Limb (tissue), 2 donors: ENCODE results near the gene SHISA2.

Experiments
- DNase-seq, 2 donors: peaks; one replicate each; pipeline ENCODE4 v3.0.0-alpha.2; 2016; ENCODE audit errors: extremely low spot score in 2 of 2

The SHISA2 gene

DNA sequence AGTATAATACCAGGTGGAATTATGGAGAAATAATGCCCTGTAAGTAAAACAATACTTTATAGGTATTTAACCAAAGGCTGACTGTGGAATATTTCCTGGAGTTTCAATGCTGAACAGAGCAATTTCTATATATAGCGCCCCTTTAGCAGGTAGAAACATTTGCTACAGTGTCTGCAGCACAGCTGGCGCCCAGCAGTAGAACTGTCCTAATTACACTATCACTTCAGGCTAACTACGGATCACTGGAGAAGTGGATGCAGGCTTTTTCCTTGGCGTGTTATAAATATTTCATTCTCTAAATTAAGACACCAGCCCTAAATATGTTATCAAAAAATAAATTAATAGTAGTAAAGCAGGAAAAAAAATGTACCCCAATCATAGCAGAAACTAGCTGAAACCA, 3.1 kb downstream of the SHISA2 start:
- no peak for DNase-seq

DNA sequence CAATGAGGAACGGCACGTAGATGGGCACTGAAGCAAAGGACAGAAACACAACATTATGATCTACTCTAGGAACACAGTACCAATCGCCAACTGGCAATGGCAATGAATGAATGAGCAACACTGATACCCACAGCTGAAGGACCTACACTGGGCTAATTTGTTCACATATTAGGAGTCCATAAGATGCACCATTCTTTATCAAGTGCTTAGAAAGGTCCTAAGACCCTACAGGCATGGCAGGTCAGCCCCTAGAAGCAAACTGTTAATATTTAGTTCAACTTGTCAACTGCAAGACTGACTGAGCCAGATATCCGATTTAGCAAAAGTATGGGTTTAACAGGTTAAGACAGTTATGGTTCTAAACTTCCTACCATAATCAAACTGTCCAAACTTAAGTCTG, 4.8 kb downstream of the SHISA2 start:
- DNase-seq: no peak

DNA sequence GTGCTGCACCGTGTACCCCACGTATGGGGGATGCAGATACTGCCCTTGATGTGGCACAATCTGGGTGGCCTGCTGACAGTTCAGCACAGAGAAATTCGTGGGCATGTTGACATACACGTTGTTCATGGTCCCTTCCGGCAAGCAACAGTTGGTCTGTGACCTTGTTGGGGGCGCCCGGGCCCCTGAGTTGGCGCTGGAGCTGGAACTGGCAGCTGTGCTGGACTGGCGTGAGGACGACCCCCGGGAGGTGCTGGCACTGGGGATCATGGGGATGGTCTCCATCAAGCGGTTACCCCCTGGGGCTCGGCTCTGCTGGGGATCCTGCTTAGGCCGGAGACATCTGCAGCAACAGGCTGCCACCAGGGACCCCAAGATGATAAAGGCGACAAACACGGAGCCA, 5.2 kb downstream of the SHISA2 start:
- no peak for DNase-seq

DNA sequence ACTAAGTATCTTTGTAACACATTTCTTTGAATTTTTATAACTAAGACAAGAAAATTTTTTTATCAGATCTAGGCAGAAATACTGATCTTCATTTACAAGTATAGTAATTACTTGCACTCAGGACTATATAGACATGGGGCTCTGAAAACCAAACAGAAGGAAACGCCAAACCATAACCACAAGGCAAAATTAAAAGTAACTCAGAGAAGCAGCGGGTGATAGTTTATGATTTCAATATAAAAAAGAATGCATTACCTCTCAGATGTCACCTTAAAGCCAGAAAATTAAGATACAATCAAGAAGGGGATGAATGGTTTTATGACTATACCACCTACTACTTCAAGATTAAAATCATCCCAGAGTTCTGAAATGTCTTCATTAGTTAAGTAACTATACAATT, 6.7 kb downstream of the SHISA2 start:
- DNase-seq: no peak

DNA sequence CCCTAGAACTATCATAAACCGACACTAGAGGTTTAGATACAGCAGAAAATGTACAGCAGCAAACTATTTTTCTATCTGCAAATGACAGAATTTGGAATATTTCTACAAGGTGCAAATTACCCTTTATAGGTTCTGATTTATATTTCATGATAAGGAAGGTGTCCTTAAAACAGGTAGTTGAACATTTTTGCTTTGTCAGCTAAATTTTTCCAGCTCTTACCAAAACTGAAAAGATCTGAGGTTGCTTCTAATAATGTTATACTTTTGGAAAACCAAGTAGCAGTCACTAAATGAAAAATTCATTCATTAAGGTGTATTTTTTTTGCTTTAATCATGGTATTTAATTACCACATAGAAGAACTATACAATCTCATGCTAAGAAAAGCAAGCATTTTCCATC, 9.0 kb downstream of the SHISA2 start:
- DNase-seq: no peak

DNA sequence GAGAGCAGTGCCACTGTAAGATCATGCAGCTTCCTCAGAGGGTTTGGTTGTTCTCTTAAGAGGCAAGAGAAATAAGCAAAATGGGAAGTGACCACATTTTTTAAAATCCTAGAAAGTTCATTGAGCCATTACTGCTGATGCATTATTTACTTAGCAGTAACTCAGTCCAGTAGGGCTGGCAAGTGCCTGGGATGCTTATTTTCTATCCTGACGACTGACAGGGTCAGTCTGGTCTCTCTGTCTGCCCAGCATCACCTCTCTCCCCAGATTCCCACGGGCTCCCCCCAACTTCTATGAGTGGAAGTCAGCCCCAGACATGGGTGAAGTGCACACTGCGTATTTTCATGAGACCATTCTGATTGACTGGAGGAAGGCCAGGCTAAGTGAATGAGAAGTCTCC, 10.4 kb downstream of the SHISA2 start:
- no peak for DNase-seq

DNA sequence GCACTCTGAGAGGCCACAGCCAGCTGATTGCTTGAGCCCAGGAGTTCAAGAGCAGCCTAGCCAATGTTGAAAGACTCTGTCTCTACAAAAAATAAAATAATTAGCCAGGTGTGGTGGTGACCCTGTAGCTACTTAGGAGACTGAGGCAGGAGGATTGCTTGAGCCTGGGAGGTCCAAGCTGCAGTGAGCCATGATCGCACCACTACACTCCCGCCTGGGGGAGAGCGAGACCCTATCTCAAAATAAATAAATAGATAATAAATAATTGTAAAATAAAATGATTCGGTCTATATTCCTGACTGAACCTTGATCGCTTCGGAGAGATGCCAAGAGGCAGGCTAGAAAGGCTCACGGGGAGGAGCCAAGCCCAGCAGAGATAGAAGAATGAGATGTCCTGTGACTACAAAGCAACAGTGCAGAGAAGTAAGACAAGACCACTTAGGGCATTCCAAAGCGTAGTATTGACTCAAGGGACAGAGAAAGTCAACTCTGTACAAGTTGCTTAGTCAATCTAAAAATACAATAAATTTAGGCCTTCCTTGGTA, 12.8 kb downstream of the SHISA2 start:
- DNase-seq: no peak

DNA sequence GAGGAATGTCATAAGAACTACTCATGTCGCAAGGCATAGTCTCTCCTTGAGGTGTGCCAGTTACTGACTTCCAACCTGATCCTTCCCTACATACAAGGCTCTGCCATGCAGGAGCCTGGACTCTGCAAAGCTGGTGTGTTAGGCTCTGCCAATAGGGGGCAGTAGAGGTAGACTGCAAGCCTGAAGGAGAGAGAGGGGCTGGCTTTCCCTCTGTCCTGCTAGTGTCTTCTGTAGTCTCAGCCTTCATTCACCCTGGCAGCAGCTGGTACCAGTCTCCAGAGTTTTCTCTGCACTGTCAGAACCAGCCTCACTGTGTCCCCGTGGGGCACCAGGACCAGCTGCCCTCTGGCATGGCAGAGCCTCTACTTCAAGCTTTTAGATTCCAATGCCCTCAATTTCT, 14.5 kb downstream of the SHISA2 start:
- no peak for DNase-seq

DNA sequence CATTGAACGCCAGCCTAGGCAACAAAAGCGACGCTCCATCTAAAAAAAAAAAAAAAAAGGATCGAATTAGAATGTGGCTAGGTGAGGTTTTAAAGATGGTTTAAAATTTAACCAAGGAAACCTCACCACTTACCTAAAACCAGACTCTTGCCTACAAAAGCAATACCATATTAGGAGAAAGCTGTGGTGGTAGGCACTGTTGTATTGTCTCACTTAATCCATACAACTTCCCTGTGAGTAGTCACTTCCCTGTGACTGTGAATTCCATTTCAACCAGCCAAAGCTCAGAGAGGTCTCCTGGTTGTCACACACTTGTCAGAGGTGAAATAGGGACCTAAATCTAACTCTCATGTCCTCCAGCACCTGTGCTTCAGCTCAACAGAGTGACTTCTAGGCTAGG, 15.4 kb downstream of the SHISA2 start:
- no peak for DNase-seq

DNA sequence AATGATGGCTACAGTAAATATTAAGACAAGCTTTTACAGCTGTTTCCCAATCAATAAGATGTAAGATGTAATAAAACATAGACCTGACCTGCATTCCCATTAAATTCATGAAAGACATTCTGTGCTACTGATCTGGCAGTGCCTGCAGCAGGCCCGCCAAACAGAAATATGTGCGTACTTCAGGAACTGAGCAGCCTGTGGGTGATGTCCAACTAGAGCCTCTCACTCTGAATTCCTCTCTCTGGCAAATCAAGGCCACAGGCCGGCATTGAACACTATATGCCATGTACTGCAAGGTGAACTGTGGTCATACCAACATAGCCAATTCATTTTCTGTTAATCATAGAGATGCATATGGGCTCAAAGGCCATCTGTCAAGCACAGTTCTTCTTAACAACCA, 17.8 kb downstream of the SHISA2 start:
- DNase-seq: no peak

DNA sequence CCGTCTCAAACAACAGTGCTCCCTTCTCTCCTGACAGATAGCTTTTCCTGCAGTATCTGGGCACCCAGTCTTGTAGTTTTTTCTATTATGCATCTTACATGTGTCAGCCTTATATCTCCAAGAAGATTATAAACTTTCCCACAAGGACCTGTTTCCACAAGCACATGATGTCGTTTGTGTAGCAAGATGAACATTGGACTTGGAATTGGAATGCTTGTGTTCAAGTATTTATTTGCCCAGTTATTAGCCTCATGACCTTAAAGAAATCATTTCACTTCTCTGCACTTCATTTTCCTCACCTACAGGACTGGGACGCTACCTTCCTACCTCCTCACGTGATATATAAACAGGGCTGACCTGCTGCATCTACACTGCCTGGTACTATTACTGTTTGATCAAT, 21.5 kb downstream of the SHISA2 start:
- no peak for DNase-seq

DNA sequence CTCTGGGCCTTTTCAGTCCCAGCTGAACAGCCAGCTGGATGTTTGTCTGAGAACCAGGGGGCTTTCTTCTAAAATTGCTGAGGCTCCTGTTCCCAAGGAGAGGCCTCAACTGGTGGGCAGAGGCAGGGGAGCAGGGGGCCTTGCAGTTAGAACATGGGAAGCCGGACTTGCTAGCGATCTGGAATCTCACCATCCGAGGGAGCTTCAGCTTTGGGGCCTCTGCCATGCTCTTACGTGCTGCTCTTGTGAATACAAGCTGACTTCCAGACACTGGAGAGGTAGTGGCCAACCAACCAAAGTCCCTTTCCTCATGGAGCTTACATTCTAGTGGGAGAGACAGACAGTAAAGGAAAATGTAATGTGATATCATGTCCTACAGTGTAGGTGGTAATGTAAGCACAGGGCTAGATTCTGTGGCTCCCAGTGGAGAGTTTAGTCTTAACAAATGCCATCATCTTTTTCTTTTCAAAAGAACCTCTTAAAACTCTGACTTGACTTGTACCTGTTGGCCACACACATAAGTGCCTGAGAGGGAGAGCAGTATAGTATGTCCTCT, 22.2 kb downstream of the SHISA2 start:
- no peak for DNase-seq

DNA sequence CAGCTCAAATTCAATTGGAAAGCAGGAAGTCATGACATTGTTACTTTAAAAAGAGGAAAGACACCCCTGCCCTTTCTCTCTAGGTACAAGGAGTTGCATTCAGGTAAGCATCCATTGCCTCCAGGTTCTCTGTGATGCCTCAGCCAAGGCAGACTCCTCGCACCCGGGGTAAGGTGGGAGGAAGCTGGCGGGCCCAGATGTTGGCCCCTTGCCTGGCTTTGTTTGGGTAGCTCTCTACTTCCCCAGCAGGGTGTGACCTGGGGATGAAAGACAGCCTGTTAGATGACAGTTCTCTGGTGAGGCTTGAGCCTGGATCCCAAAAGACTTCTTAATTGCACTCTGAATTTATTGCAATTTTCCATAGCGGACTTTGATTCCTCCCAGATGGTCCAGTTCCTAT, 25.6 kb downstream of the SHISA2 start:
- no peak for DNase-seq

DNA sequence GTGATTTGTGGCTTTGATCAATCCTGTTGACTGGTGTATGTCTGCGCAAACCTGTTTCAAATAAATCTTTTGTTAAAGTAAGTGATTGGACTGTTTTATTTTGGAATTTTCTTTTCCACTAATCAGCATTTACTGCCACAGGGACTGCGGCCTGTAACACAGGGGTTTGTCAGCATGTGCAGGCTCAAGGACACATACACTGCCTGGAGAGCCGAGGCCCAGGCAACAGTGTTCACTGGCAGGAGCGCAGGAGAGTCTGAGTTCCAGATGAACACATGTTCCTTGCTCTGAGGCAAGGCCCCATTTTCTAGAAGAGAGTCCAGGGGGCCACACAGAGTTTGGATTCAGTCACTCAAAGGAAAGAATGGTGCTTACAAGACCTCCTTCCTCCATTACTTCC, 26.0 kb downstream of the SHISA2 start:
- no peak for DNase-seq

DNA sequence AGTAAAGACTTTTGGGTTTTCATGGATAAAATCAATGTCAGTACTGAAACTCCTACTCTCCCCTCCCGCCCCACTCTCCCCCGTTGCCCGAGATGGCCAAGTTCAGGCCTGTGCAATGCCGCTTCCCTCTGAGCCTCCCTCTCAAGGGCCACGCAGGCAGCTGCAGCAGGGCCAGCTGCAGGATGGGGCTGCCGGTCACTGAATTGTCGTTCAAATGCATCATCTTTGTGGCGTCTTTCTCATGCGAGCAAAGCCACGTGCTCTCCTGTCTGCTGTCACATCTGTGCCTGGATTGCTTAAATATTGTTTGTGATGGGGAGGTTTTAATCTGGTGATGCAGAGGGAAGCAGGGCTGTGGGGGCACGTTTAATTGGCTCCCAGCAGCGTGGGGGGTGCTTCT, 26.6 kb downstream of the SHISA2 start:
- no peak for DNase-seq

DNA sequence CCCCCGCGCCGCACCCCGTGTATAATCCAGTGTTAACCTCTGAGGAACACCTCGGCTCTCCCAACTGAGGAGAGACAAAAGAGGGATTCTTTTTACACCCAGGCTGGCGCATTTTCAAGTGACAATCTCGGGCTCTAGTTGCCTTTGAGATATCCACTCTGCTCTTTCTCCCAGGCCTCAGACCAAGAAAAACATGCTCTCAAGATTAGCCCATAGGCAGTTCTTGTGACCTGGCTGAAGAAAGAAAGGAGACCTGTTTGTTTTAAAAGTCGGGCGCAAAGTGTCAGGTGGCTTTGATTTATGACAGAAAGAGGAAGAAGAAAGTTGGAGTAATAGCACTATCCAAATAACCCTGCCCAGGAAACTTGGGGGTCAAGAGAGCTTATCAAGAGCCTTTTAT, 27.3 kb downstream of the SHISA2 start:
- no peak for DNase-seq

DNA sequence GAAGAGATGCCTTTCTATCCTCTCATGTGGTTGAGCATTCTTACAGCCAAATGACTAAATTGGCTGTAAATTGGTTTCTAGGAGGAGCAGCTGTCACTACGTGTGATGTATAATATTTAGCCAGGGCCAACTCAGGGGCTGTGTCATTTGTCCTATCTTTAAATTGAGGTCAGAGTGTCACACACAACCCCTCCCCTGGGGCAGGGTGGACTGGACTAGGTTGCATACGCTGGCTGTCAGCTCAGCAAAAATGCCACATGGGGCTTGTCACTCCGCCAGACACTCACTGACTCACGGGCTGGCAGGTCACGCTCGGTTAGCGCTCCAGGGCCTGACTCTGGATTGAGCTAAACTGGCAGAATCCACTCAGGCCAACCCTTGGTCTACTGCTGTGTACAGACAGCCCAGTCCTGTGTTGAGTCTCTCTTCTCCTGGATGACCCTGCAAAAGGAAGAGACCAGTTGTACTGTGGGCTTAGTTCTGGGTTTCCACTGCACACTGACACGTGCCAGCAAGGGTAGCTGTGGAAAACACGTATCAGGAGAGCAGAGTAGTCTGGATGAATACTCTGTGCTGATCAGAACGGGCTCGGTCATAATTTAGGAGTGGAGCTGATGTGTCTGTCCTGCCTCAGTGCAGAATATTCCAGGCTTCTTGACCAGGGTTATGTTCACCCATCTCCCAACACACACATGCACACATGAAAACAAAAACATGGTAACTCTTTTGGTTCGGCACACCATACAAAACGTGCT, 29.1 kb downstream of the SHISA2 start:
- DNase-seq: peak; percentile 36 to 65

DNA sequence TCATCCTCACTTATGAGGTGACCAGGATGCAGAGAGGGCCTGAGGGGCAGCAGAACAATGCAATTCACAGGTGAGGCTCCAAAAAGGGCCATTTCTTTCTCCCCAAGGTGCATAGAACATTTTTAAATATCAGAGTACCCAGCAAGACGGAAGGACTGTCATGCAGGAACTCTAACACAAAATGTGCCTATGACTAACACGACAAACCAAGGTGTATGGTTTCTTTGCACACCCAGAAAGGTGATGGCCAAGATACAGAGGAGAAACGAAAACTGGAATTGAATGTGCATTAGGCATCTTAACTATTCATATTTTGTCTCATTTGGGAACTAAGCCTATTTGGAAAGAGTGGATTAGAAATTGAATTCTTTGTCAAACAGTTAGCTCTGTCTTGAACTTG, 29.9 kb downstream of the SHISA2 start:
- no peak for DNase-seq

DNA sequence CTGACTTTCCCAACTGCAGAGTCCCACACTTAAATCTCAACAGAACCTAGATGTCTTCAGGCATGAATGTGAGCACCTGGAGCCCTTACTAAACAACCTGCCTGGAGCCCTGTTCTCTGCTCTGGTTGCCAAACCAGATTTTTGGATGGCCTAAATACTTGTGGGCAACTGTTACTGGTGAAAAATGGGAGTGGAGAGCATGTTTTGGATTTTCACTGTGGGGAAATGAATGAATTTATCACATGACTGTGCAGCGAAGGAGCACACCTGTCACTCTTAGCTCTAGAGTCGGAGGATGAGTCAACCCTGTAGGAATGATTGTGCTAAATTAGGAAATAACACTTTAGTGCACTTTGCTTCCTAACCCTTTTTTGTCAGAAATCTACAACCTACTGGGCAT, 30.3 kb downstream of the SHISA2 start:
- no peak for DNase-seq

DNA sequence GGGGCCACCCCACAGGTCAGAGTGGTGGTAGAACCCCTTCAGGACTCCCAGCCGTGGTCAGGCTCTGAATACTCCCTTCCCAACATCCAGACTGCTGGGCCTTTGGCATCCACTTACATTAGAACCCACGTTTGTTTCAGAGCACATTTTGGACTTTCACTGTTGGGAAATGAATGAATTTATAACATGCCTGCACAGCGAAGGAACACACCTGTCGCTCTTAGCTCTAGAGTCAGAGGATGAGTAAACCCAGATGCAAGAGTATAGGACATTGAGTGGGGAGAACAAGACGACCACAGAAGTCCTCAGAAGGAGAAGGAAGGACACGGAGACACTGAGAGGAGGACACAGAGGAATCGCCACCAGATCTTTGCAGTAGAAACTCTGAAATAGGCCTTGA, 30.9 kb downstream of the SHISA2 start:
- DNase-seq: no peak

DNA sequence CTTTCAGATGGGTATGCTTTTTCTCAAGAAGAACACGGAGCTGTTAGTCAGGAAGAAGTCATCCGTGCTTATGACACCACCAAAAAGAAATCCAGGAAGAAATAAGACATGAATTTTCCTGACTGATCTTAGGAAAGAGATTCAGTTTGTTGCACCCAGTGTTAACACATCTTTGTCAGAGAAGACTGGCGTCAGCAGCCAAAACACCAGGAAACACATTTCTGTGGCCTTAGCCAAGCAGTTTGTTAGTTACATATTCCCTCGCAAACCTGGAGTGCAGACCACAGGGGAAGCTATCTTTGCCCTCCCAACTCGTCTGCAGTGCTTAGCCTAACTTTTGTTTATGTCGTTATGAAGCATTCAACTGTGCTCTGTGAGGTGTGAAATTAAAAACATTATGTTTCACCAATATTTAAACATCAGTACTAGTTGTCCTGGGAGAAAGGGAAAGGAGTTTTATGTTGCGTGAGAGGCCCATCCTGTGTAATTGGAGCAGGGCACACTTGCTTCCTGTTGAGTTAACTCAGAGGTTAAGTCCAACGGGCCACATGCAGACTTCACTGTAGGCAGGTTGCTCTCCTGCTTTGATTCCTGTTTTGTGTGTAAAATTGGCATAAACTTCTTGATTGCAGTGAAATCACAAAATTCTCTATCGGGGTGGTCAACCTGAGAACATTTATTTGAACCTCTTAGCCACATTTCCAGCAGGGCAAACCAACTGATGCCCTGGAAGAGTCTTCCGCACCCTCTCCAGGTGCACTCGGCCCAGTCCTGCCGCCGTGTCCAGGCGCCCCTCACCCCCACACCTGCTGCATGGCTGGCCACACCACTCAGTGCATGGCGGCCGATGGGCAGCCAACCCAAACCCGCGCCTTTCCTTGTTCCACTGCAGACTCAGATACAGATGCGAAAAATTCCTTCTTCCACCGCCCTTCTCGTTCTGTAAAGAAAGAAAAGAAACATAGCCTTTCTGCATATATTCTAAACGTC, 31.6 kb downstream of the SHISA2 start:
- DNase-seq: no peak

DNA sequence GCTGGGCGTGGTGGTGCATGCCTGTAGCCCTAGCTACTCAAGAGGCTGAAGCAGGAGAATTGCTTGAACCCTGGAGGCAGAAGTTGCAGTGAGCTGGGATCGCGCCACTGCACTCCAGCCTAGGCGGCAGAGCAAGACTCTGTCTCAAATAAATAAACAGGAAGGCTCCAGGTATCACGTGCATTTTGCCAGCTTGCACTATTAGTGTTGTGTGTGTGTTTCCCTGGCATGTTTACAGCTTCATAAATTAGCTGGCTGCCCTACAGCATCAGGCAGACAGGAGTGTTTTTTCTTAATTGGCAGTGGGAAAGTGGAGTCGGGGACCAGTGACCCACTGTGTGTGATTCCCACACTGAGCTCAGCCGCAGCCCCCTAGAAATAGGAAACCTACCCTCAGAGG, 32.6 kb downstream of the SHISA2 start:
- DNase-seq: no peak
